NCI-H446 (cell line): ENCODE data around the gene IL18BP.

Experiments used
- DNase-seq, 2 experiments: peaks; one replicate each; lab custom pipeline; 2025; lab: John Stamatoyannopoulos, UW

The IL18BP gene

DNA sequence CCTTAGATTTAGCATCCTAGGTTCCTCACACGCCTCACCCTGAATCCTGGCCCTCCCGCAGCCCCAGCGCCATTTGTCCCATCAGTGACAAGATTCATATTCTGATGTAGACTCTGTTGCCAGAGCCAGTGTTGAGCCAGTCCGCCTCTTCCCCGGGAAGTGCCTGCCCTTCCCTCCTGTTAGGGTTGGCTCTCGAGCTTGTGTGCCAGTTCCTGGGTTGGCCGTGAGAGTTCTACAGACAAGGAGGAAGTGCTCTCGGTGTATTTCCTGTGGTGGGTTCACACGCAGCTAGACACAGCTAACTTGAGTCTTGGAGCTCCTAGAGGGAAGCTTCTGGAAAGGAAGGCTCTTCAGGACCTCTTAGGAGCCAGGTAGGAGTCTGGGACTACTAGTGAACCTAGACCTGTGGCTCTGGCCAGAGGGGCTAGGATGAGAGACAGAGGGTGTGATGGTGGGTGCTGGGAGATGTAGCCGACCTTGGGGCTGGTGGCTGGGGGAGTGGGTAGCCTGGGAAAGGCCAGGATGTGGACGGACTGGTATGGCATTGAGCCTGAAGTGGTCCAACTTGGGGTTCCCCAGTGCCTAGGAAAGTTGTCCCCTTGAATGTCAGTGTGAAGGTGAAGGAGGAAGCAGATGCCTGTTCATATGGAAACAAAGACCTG, at the start of gene IL18BP:
TSS of gene IL18BP (plus strand) at position 261 of the 662 bp plus-strand sequence. CDS start 1,076 bp downstream, outside the sequence.
- DNase-seq = no peak

DNA sequence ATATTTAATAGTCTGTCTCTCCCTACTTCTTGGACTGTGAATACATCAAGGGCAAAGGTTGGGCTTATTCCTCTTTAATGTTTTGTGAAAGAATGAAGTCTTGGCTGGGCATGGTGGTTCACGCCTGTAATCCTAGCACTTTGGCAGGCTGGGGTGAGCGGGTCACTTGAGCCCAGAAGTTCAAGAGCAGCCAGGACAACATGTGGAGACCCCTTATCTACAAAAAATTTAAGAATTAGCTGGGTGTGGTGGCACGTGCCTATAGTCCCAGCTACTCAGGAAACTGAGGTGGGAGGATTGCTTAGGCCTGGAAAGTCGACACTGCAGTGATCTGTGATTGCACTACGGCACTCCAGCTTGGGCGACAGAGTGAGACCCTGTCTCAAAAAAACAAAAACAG, 49.7 kb upstream of the IL18BP start:
- no peak for DNase-seq

DNA sequence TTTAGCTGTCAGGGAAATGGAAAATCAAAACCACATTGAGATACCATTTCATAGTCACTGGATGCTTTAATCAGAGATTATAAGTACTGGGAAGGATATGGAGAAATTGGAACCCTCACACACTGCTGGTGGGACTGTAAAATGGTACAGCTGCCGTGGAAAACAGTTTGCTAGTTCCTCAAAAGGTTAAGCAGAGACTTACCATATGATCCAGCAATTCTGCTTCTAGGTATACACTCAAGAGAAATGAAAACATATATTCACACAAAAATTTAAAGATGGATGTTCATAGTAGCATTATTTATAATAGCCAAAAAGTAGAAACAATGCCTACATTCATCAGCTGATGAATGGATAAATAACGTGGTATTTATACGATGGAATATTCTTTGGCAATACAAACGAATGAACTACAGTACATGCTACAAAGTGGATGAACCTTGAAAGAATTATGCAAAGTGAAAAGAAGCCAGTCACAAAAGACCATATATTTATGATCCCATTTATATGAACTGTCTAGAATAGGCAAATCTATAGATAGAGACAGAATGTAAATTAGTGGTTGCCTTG, 46.9 kb upstream of the IL18BP start:
- DNase-seq = no peak

DNA sequence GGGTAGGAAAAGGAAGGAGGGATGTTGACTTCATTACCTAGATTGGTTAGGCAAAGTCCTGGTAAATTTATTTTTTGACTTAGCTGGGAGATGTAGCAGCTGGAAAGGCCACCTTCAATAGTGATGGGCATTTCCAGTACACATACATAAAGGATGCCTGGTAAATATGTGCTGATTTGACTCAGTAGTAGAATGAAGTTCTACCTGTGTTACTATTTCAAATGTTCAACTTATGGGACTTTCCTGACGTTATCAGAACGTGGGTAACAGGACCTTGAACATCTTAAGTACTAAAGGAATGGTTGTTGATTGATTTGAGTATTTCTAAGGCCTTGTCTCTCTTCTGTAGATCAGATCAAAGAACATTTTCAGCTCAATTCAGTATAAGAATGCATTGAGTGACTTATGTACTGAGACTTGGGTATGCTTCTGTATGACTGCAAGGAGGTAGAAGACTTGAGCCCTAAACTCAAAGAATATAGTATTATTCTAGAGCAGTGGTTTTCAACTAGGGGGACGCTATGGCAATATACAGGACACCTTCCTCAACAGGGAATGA, 42.7 kb upstream of the IL18BP start:
- no peak for DNase-seq

DNA sequence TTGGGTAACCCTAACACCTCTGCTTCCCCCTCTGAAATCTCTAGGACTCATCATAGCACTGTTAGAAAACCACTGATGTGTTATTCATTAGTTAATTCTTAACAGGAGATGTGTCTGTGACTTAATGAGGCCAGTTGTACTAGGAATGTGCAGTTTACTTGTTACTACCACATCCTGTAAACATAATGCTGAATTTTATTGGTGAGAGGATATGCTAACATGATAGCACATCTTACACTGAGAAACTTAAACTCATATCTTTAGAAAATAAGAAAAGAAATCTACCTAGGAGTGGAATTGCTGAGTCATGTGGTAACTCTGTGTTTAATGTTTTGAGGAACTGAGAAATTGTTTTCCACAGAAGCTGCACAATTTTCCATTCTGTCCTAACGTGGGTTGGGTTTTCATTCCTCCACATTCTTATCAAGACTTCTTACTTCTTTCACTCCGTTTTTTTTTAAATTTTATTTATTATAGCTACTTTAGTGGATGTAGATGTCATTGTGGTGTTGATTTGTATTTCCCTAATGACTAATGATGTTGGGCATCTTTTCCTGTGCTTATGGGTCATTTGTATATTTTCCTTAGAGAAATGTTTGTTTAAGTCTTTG, 36.2 kb upstream of the IL18BP start:
- no peak for DNase-seq

DNA sequence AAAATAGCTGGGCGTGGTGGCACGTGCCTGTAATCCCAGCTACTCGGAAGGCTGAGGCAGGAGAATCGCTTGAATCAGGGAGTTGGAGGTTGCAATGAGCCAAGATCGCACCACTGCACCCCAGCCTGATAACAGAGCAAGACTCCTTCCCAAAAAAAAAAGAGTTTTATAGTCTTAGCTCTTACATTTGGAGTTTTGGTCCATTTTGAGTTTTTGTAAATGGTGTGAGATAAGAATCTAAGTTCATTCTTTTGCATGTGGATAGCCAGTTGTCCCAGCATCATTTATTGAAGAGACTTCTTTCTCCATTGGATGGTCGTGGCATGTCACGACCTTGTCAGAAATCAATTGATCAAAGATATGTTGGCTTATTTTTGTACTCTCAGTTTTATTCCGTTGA, 35.2 kb upstream of the IL18BP start:
- no peak for DNase-seq

DNA sequence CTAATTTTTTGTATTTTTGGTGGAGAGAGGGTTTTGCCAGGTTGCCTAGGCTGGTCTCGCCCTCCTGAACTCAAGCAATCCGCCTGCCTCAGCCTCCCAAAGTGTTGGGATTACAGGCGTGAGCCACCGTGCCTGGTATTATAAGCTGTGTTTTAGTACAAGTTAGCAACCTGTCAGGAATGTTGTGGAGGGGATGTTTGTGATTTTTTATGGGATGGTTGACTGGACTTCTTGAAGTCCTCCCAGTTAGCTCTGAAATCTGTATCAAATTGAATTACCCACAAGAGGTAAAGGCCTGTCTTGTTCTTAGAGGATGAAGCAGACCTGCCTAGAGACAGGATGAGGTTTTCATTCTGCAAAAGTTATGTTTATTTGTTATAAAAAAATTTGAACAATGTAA, 34.1 kb upstream of the IL18BP start:
- DNase-seq = no peak

DNA sequence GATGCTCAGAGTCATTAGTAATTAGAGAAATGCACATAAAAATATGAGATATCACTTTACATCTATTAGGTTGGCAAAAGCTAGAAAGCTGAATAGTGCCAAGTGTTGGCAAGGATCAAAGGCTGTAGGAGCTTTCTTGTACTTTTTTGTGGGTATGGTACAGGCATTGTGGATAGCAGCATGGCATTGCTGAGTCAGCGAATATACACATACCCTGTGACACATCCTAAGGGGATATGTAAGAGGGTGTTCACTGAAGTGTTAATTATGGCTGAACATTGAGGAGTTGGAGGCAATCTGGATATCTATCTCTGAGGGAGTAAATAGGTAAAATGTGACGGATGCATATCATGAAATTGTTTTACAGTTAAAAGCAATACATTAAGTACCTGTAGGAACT, 27.0 kb upstream of the IL18BP start:
- DNase-seq = peak in 1 of 2 experiments; percentile 20

DNA sequence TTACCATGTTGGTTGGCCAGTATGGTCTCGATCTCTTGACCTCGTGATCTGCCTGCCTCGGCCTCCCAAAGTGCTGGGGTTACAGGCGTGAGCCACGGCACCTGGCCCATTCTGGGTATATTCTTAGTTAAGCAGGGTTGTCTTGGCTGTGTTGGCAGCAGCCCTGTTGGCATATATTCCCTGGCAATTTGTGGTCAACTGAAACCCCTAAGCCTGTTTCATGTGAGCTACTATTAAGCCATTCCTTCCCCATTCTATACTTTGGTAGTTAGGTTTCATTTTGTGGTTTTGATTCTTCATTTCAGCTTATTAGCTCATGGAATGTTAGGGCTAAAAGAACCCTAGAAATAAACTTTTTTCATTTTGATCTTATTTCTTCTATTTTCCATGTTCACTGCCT, 22.2 kb upstream of the IL18BP start:
- no peak for DNase-seq

DNA sequence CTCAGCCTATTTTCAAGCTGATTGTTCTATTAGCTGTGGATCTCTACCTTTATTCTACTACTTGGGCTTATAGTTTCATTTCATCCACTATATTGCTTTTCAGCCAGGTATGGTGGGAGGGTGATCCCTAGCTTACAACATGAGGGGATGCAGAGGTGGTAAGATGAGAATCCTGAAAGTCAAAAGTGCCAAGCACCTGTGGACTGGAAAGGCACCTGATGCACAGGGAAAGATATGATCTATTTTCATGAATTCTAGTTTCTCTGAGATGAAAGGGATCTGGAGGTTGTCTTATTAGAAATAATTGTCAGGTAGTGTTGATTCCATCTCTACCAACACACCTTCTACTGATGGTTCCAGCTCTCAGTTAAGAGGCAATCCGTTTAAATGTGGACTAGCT, 21.6 kb upstream of the IL18BP start:
- DNase-seq = no peak

DNA sequence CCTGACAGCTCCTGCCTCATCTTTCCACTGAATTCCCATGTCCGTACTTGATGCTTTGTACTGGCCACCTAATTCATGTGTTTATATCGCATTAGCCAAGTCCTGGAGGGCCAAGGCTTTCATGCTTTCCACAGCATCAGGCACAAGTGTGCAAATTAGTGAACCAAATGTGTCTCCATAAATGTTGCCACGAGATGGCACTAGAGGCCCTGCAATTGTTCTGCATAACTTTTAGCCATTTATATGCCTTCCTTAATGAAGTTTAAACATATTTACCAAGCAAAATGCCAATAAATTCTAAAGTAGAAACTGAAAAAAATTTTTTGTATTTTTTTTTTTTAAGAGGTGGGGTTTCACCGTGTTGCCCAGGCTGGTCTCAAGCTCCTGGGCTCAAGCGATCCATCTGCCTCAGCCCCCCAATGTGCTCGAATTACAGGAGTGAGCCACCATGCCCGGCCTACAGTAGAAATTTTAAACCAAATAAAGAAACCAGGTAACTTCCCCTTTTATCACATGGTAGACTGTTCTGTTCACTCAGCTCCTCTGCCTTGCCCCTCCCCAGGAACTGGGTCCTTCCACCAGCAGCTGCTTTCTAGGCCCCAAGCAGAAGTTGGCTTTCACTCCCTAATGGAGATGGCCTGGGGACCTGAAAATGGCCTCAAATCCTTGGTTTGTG, 20.8 kb upstream of the IL18BP start:
- peak; percentile 26 to 59 for DNase-seq

DNA sequence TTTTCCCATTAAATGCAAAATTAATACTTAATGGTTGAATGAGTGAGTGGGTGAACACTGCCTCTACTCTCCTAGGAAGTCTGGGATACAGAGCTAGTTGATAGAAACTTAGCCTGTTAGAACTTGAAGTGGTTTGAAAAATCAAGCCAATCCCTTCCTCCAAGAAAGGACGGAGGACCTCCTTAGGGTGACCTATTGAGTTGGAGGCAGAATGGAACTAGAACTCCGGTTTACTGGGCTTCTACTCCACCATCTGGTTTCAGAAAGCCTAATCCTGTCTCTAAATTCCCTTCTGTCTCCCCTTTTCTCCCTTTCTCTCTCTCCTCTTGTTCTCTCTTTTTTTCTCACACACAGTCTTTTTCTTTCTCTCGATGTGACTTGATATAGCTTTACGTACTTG, 19.6 kb upstream of the IL18BP start:
- DNase-seq = no peak

DNA sequence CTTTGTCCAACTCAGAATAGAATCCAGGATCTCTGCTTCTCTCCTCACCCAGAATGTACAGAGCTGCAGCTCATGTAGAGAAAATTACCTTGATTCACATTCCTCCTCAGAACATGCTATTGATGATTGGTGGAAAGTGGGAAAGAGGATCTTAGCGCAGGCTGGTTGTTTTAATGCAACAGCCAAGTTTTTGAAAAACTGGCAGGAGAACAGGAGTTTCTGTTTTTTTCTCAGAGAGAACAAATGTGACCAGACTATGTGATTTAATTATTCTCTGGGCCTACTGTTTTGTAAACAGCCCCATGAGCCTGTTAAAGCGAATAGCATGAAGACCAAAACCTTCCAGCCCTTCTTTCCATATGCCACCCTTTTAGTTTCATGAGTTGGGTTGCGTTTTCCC, 19.1 kb upstream of the IL18BP start:
- no peak for DNase-seq

DNA sequence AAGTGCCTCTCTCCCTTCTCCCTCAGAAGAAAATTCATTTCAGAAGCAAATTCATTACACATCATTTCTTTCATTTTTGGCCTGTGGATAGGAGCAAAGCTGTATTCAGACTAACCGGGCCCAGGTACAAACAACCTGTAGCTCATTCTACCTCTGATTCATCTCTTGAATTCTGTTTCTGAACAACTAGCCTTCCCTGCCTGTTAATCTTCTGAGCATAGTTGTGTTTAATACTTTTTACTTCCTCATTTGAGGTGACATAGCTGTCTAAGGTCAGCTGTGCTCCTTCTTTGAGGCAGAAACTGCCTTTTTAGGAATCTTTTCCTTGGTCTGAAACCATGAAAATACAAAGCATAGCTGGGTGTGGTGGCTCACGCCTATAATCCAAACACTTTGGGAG, 12.6 kb upstream of the IL18BP start:
- DNase-seq = no peak

DNA sequence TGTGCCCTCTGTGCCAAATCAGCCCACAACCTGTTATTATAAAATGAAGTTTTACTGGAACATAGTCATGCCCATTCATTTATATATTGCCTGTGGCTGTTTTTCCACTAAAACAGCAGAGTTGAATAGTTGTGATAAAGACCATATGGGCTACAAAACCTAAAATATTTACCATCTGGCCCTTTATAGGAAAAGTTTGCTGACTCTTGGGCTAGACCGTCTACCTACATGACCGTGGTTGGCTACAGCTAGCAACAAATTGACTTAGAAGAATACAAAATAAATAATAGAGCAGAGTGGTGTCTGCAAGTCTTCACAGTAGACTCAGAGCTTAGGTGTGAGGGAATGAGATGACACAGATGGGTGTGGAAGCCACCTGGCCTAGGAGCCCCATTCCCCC, 11.2 kb upstream of the IL18BP start:
- no peak for DNase-seq

DNA sequence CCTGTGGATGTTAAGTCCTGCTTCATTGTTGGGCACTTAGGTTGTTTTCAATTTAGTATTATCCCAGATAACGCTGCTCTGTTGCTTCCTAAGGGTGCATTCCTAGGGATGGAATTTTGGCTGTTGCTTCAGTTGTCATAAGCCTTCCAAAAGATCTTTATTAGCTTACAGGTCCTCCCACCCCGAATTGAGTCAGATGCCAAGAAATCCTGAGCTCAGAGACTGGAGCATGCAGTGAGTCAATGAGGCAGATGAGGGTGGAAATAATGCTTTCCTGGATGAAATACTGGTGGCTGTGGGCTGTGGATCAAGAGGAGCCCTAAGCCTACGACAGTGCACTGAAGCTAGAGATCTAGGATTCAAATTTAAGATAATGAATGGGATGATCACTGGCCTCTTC, 10.7 kb upstream of the IL18BP start:
- DNase-seq = peak in 1 of 2 experiments; percentile 47

DNA sequence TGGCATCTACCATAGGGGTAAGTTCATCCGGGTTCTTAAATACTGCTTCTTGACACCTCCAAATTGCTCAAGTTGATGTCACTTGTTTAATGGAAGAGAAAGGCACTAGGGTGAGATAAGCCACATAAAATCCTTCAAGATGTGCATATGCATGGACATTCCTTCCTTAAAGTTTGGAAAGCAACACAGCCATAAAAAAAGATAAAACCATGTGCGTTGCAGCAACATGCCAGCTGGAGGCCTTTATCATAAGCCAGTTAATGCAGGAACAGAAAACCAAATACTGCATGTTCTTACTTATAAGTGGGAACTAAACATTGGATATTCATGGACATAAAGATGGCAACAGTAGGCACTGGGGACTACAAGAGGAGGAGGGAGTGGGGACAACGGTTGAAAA, 8.0 kb upstream of the IL18BP start:
- DNase-seq = no peak

DNA sequence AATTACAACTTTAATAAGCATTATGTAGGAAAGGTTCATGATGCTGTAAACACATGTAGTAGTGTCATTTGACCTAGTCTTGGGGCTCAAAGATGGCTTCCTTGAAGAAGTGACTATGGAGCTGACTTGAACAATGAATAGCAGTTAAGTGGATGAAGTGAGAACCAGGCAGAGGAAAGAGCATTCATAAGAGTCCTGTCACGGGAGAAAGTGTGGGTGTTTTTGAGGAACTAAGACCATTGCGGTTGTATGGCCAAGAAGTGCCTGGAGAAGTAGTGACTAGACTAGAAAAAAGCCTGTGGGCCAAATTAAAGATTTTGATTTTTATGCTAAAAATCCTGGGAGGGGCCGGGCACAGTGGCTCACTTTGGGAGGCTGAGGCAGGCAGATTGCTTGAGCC, 7.2 kb upstream of the IL18BP start:
- DNase-seq = no peak

DNA sequence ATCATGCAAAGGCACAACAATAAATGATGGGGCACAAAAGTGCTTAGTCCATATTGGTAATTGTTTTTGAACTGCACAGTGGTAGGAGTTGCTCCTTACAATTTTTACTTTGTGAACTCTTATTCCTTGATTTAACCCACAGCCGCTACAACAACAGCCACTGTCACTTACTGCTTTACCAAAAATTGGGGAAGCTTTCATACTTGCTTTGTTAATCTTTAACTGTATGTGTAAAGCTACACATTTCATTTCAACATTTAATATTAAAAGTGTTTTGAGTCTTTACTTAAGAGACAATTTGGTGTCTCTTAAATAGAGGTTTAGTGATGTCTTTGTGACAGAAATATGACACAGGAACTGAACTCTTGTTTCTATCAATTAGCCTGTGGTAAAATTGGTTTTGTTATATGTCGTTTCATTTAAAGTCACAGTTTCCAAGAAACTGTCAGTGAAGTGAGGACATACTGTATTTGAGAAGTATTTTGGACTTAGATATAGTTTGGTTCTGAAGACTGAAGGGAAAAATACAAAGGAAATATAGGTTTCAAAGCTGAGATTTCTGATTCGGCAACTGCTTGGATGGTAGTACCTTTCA, 6.5 kb upstream of the IL18BP start:
- DNase-seq = no peak

DNA sequence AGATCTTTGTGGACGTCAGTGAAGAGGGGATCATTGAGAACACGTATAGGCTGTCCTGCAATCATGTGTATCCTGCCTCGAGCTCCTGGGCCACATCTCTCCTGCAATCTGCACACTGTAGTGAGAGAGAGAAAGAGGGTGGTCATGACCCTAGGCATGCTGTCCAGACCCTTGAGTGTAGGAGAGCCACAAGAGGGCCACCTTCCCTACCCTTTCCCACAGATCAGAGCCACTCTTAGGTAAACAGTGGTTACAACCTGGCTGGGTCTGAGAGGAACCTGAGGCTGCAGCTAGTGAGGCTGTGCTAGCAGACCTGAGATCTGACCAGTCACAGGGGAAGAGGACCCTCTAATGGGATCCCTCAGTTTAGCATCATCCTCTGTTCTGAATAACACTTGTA, 3.9 kb upstream of the IL18BP start:
- DNase-seq = no peak

DNA sequence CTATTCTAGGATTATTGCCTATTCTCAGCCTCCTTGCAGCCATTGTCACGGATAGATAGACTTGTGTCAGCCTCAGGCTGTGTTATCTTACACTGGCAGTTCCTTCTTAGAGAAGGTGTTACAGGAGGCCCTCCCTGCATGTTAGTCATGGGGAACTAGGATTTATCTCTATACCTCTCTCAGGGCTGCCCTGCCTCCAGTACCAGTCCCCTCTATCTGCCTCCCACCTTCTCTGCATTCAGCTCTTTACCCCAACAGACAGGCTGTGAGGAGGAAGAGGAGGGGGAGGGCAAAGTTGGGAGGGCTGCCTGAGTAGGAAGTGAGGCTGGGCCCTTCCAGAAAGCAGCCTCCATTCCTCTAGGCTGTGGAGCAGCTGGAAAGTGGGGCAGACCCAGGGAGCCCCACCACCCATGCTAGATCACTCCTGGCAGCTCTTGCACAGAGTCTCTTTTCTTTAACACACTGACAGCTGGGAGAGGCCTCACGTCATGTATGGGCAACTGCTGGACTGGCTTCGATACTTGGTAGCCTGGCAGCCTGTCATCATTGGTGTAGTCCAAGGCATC, 2.9 kb upstream of the IL18BP start:
- DNase-seq = peak in 1 of 2 experiments; percentile 31

DNA sequence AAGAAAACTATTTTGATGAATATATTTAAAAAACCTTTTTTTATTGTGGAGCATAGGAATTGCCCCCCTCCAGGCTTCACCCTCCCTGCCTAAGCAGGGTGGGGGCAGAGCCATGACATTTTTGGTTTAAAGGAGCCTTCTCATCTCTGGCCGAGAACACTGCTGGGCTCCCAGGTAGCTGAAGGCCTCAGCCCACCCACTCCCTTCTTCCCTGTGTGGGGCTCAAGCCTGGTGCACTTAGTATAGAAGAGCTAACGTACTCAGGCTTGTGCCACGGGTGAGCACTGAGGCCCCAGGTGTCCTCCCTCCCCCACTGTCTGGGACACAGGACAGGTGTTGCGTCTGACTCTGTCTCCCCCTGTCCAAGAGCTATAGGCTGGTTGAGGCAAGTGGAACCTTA, 2.2 kb upstream of the IL18BP start:
- no peak for DNase-seq
